HG02970 (cell line): Measurements from ENCODE around the gene TUBB3.
A peak's percentile ranks its signal among the peaks of the same experiment; 100 is the strongest.
"Not testable (repeated sequence)": the region's sequence is repeated elsewhere in the genome, so short reads cannot be mapped to it uniquely, and the experiment has no call there.

Source experiments
- ATAC-seq: cut with Tn5 transposase; IDR thresholded peaks from one replicate; pipeline ENCODE4 v1.9.1; 2021; ENCODE audit warnings: mild to moderate bottlenecking, moderate library complexity, moderate number of reproducible peaks; ENCODE audit not compliant: unreplicated experiment, low FRiP score

Gene TUBB3

GRCh38 chr16:89915303-89916232 is 7.6 kb upstream of the TUBB3 start:
- ATAC-seq, result no peak

GRCh38 chr16:89917773-89918452 is 5.2 kb upstream of the TUBB3 start:
- ATAC-seq, result peak; percentile 52

- ATAC-seq, result no peak
Observed at GRCh38 chr16:89918453-89919347, 4.4 kb upstream of the TUBB3 start, which contains the start of gene MC1R. Gene MC1R (plus strand): TSS chr16:89918862. CDS start chr16:89919259, 397 bp downstream.

GRCh38 chr16:89919535-89920406 is 3.4 kb upstream of the TUBB3 start:
- ATAC-seq, result no peak

GRCh38 chr16:89920723-89921122 is 2.4 kb upstream of the TUBB3 start:
- no peak for ATAC-seq

- no peak for ATAC-seq
Observed at GRCh38 chr16:89921131-89921701, 1.9 kb upstream of the TUBB3 start.

- ATAC-seq, result no peak
Observed at GRCh38 chr16:89921702-89922476, 1.3 kb upstream of the TUBB3 start.

GRCh38 chr16:89922477-89922883 is 662 bp upstream of the TUBB3 start:
- no peak for ATAC-seq

GRCh38 chr16:89923640-89924296 is 626 bp downstream of the TUBB3 start:
- no peak for ATAC-seq

GRCh38 chr16:89924297-89924924 is 1.3 kb downstream of the TUBB3 start:
- ATAC-seq, result no peak

GRCh38 chr16:89924925-89925307 is 1.8 kb downstream of the TUBB3 start:
- no peak for ATAC-seq

- ATAC-seq, result no peak
Observed at GRCh38 chr16:89925596-89926079, 2.5 kb downstream of the TUBB3 start.

- ATAC-seq, result no peak
Observed at GRCh38 chr16:89931305-89931896, 8.3 kb downstream of the TUBB3 start.

- ATAC-seq, result no peak
Observed at GRCh38 chr16:89931964-89932363, 8.8 kb downstream of the TUBB3 start.

- ATAC-seq, result not testable (repeated sequence)
Observed at GRCh38 chr16:89934019-89934418, 10.9 kb downstream of the TUBB3 start.

GRCh38 chr16:89934611-89935553 is 11.7 kb downstream of the TUBB3 start:
- ATAC-seq, result no peak
